Superior temporal gyrus (tissue), 1 donor: ENCODE data around the gene GNAQ.
A peak's percentile ranks its signal among the peaks of the same experiment; 100 is the strongest.
"Not testable (repeated sequence)": the region's sequence is repeated elsewhere in the genome, so short reads cannot be mapped to it uniquely, and the experiment has no call there.

ENCODE experiments used
- DNase-seq: peaks from one replicate; pipeline ENCODE4 v3.0.0-alpha.2; 2016; ENCODE audit errors: extremely low spot score

Gene GNAQ

GRCh38 chr9:77877976-77878375 lies 153.6 kb downstream of the GNAQ start:
- DNase-seq, result no peak

- no peak for DNase-seq
These were observed 155.0 kb downstream of the GNAQ start for GRCh38 chr9:77876590-77876989.

GRCh38 chr9:77876091-77876490 lies 155.5 kb downstream of the GNAQ start:
- DNase-seq, result no peak

GRCh38 chr9:77872863-77873262 lies 158.7 kb downstream of the GNAQ start:
- DNase-seq, result no peak

GRCh38 chr9:77872177-77872576 lies 159.4 kb downstream of the GNAQ start:
- DNase-seq, result no peak

- DNase-seq, result no peak
These were observed 160.1 kb downstream of the GNAQ start for GRCh38 chr9:77871483-77871882.

- no peak for DNase-seq
These were observed 164.7 kb downstream of the GNAQ start for GRCh38 chr9:77866878-77867277.

- DNase-seq, result no peak
These were observed 166.1 kb downstream of the GNAQ start for GRCh38 chr9:77865385-77866047.

GRCh38 chr9:77864211-77864889 lies 167.3 kb downstream of the GNAQ start:
- no peak for DNase-seq

GRCh38 chr9:77863638-77864037 lies 168.0 kb downstream of the GNAQ start:
- DNase-seq, result not testable (repeated sequence)

GRCh38 chr9:77860953-77861352 lies 170.7 kb downstream of the GNAQ start:
- not testable (repeated sequence) for DNase-seq

GRCh38 chr9:77857513-77858259 lies 173.9 kb downstream of the GNAQ start:
- no peak for DNase-seq

GRCh38 chr9:77856615-77857014 lies 175.0 kb downstream of the GNAQ start:
- DNase-seq, result no peak

GRCh38 chr9:77854916-77855311 lies 176.7 kb downstream of the GNAQ start:
- no peak for DNase-seq

- no peak for DNase-seq
These were observed 177.2 kb downstream of the GNAQ start for GRCh38 chr9:77854258-77854915.

GRCh38 chr9:77853716-77854115 lies 177.9 kb downstream of the GNAQ start:
- DNase-seq, result no peak

- no peak for DNase-seq
These were observed 179.6 kb downstream of the GNAQ start for GRCh38 chr9:77851882-77852595.

- DNase-seq, result no peak
These were observed 182.7 kb downstream of the GNAQ start for GRCh38 chr9:77848897-77849296.

- peak; percentile 81 for DNase-seq
These were observed 183.2 kb downstream of the GNAQ start for GRCh38 chr9:77848404-77848803.

GRCh38 chr9:77847626-77848025 lies 184.0 kb downstream of the GNAQ start:
- no peak for DNase-seq

- DNase-seq, result no peak
These were observed 184.5 kb downstream of the GNAQ start for GRCh38 chr9:77847059-77847499.

GRCh38 chr9:77844415-77844814 lies 187.2 kb downstream of the GNAQ start:
- DNase-seq, result no peak
